Immature natural killer cell (primary cell): ENCODE measurements around the gene TUBGCP2. TPM values are rescaled to one million over a fixed set of nuclear protein-coding genes. Genes with fewer than 3 reads are reported as not detected.
A peak's percentile ranks its signal among the peaks of the same experiment; 100 is the strongest.

Source experiments
- DNase-seq, 3 donors: peaks; one replicate each; pipeline ENCODE4 v3.0.0; 2022; ENCODE audit warnings: mixed read lengths in 1 of 3
- H3K27ac Mint-ChIP-seq, 6 donors: one replicate each; pipeline ENCODE4 v1.8.0; 2020; ENCODE audit warnings: mixed read lengths in 6 of 6, mild to moderate bottlenecking in 5 of 6, inconsistent platforms in 4 of 6, moderate library complexity in 3 of 6
- H3K27me3 Mint-ChIP-seq, 3 donors: one replicate each; pipeline ENCODE4 v1.8.0; 2020 to 2021; ENCODE audit warnings: low read depth in 3 of 3, mild to moderate bottlenecking in 3 of 3, mixed read lengths in 3 of 3, moderate library complexity in 3 of 3, inconsistent platforms in 1 of 3
- H3K36me3 Mint-ChIP-seq, 3 donors: one replicate each; pipeline ENCODE4 v1.8.0; 2020; ENCODE audit warnings: mixed read lengths in 3 of 3, inconsistent platforms in 2 of 3, mild to moderate bottlenecking in 2 of 3
- H3K4me1 Mint-ChIP-seq, 2 donors: one replicate each; pipeline ENCODE4 v1.8.0; 2020; ENCODE audit warnings: inconsistent platforms in 2 of 2, mild to moderate bottlenecking in 2 of 2, mixed read lengths in 2 of 2, moderate library complexity in 1 of 2
- H3K4me3 Mint-ChIP-seq, 5 donors: one replicate each; pipeline ENCODE4 v1.8.0; 2020; ENCODE audit warnings: mild to moderate bottlenecking in 5 of 5, mixed read lengths in 5 of 5, inconsistent platforms in 3 of 5, moderate library complexity in 3 of 5
- H3K9me3 Mint-ChIP-seq, 6 donors: one replicate each; pipeline ENCODE4 v1.8.0; 2020; ENCODE audit warnings: mild to moderate bottlenecking in 6 of 6, mixed read lengths in 6 of 6, inconsistent platforms in 4 of 6, moderate library complexity in 3 of 6
- polyA plus RNA-seq, 3 donors: library from polyadenylated mRNA; unstranded; fragments of 300-500 nt; fragmentation: Illumina TruSeq; gene quantifications; one replicate each; pipeline ENCODE4 v1.2.3, GENCODE V29; 2021

Gene TUBGCP2
- polyA plus RNA-seq, 3 donors from 2014 or later, result 11.0 to 44.3 (median 27.5) TPM

- Mint-ChIP-seq H3K27me3 (peaks cover 10 to 25% (median 13%) of the 10 kb centered on the region in 3 donors), H3K36me3 (no peaks in the 10 kb centered on the region), H3K4me3 (peak overlapping the region; percentile 47 to 65 (median 55)), H3K4me1 (peaks cover 8 to 9% of the 10 kb centered on the region in 2 donors), H3K27ac (no peak overlapping the region), H3K9me3 (peaks cover 0 to 2% (median 0%) of the 10 kb centered on the region in 6 donors)
- DNase-seq, result no peak
Measured at GRCh38 chr10:133229265-133230043, 79.2 kb downstream of the TUBGCP2 start.

Other genes starting within 250 kb of the TUBGCP2 start
- not detected for gene ADGRA1, start 220.9 kb downstream of the TUBGCP2 start, polyA plus RNA-seq
- not detected for gene KNDC1, start 148.7 kb downstream of the TUBGCP2 start, polyA plus RNA-seq
- gene UTF1, start 78.7 kb downstream of the TUBGCP2 start, polyA plus RNA-seq, result not detected
- under 1 TPM in 1 of 3 donors, not detected in 2; 0.24 TPM for gene VENTX, start 71.0 kb downstream of the TUBGCP2 start, polyA plus RNA-seq
- gene ADAM8, start 32.0 kb downstream of the TUBGCP2 start, polyA plus RNA-seq, result 100 to 1,000 TPM; 143 to 294 (median 153) TPM
- gene ZNF511, start within 50 bp of the TUBGCP2 start, polyA plus RNA-seq, result 10 to 100 TPM; 73.2 to 90.2 (median 88.0) TPM
- not detected for gene CALY, start 28.0 kb upstream of the TUBGCP2 start, polyA plus RNA-seq
- gene PRAP1, start 38.5 kb upstream of the TUBGCP2 start, polyA plus RNA-seq, result not detected
- gene FUOM, start 49.1 kb upstream of the TUBGCP2 start, polyA plus RNA-seq, result 10 to 100 TPM; 12.3 to 28.7 (median 17.5) TPM
- gene ECHS1, start 64.5 kb upstream of the TUBGCP2 start, polyA plus RNA-seq, result 100 to 1,000 TPM in 2 of 3 donors, 10 to 100 TPM in 1; 91.2 to 134 (median 118) TPM
- gene PAOX, start 70.4 kb upstream of the TUBGCP2 start, polyA plus RNA-seq, result 10 to 100 TPM; 10.5 to 13.0 (median 11.0) TPM
- gene MTG1, start 85.3 kb upstream of the TUBGCP2 start, polyA plus RNA-seq, result 10 to 100 TPM; 45.5 to 60.3 (median 58.3) TPM
- under 1 TPM in 2 of 3 donors, not detected in 1; 0.30 to 0.37 TPM for gene SPRN, start 115.8 kb upstream of the TUBGCP2 start, polyA plus RNA-seq
- gene SCART1, start 145.1 kb upstream of the TUBGCP2 start, polyA plus RNA-seq, result under 1 TPM in 2 of 3 donors, not detected in 1; 0.20 to 0.74 TPM
- gene CYP2E1, start 218.5 kb upstream of the TUBGCP2 start, polyA plus RNA-seq, result 1 to 10 TPM in 1 of 3 donors, under 1 TPM in 1, not detected in 1; 0.18 to 1.5 TPM